ENCODE measurements around the gene CRTAP.
A peak's percentile ranks its signal among the peaks of the same experiment; 100 is the strongest.
"Not testable (repeated sequence)": the region's sequence is repeated elsewhere in the genome, so short reads cannot be mapped to it uniquely, and the experiment has no call there.

Gene CRTAP

GRCh38 chr3:33100229-33100628 is 13.6 kb upstream of the CRTAP start:
- no peak for FAIRE-seq

GRCh38 chr3:33103034-33103433 is 10.8 kb upstream of the CRTAP start:
- no peak for FAIRE-seq

- no peak for FAIRE-seq
Observed at GRCh38 chr3:33103480-33103879, 10.3 kb upstream of the CRTAP start.

GRCh38 chr3:33104803-33105202 is 9.0 kb upstream of the CRTAP start:
- no peak for FAIRE-seq

DNA sequence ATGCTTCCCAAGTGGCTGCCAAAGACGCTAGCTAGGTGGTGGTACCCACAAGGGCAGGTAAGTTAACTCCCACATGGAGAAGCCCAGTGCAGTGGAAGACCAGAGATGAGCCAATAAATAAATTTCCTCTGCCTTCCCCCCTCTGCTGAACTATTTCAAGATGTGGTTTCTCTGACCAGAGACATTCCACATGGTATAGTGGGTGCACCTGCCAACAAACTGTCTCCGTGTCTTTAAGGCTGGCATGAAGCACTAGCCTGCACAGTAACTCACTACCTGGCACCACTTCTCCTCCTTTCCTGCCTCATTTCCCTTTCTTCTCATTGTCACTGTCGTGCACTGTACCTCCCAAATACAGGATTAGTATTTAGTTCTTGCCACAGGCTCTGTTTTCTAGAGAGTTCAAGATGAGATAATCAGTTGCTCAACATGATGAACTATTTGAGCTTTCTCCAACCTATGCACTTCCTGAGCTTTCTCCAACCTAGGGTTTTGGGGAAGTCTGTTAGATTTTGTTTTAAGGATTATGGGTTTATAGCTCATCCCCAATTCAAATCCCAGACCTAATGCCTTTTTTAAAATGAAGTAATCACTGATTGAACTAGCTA is 8.4 kb upstream of the CRTAP start:
- no peak for FAIRE-seq

DNA sequence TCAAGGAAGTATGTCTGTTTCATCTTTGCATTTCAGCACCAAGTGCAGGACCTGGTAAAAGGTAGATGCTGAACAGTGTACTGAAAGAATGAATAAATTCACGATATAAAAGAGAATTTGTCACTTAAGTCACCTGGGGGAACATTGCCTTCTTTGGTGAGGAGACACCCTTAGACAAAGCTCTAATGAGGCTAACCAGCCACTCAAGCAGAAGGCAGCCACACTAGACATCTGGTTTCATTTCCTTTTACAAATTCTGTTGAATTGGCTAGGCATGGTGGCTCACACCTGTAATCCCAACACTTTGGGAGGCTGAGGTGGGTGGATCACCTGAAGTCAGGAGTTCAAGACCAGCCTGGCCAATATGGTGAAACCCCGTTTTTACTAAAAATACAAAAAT is 7.0 kb upstream of the CRTAP start:
- FAIRE-seq: not testable (repeated sequence)

- no peak for FAIRE-seq
Observed at GRCh38 chr3:33111581-33111980, 2.2 kb upstream of the CRTAP start.

- FAIRE-seq: no peak
Observed at GRCh38 chr3:33114622-33115023, 809 bp downstream of the CRTAP start.

- no peak for FAIRE-seq
Observed at GRCh38 chr3:33115024-33115768, 1.4 kb downstream of the CRTAP start.

- FAIRE-seq: no peak
Observed at GRCh38 chr3:33117461-33117860, 3.6 kb downstream of the CRTAP start.

- no peak for FAIRE-seq
Observed at GRCh38 chr3:33119891-33120290, 6.1 kb downstream of the CRTAP start.

DNA sequence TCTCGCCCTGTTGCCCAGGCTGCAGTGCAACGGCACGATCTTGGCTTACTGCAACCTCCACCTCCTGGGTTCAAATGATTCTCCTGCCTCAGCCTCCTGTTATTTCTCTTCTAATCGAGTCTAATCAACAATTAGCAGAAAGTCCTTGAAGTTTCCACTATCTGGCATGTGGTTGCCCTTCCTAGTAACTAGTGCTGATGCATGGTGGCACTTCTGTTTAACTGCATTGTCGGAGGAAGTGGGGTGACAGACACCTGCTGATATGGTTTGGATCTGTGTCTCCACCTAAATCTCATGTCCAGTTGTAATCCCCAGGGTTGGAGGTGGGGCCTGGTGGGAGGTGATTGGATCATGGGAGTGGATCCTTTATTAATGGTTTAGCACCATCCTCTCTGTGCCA is 9.2 kb downstream of the CRTAP start:
- FAIRE-seq: no peak

DNA sequence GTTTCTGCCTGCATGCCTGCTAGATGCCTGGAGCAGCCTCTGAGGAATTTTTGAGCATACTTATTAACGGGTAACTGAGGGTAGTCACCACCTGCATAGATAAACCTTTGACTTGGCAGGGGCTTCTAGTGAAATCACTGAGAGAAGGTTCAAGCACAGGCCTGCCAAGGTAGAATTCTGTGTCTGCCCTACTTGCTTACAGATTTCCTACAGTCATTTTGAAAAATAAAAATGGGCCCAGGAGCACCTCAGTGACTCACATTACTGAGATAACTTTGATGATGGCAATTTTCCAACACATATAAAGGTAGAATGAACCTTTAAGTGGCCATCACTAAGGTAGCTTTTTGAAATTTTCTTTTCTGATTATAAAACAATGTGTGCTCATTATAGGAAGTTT is 10.8 kb downstream of the CRTAP start:
- no peak for FAIRE-seq

DNA sequence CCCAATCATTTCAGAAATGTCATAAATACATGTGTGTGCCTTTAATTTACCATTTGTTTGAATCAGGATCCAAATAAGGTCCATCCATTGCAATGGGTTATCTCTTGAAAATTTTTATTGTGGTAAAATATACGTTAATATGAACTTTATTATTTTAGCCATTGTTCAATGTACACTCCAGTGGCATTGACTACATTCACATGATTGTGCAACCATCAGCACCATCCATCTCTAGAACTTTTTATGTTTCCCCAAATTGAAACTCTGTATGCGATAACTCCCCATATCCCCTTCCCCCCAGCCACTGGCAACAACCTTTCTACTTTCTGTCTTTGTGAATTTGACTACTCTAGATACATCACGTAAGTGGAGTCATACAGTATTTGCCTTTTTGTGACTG is 12.0 kb downstream of the CRTAP start:
- FAIRE-seq: no peak

- FAIRE-seq: no peak
Observed at GRCh38 chr3:33128706-33129105, 14.9 kb downstream of the CRTAP start.

- FAIRE-seq: no peak
Observed at GRCh38 chr3:33130144-33130543, 16.3 kb downstream of the CRTAP start.

- peak; percentile 10 for FAIRE-seq
Observed at GRCh38 chr3:33131331-33132018, 17.7 kb downstream of the CRTAP start.

- no peak for FAIRE-seq
Observed at GRCh38 chr3:33132019-33132360, 18.2 kb downstream of the CRTAP start.

DNA sequence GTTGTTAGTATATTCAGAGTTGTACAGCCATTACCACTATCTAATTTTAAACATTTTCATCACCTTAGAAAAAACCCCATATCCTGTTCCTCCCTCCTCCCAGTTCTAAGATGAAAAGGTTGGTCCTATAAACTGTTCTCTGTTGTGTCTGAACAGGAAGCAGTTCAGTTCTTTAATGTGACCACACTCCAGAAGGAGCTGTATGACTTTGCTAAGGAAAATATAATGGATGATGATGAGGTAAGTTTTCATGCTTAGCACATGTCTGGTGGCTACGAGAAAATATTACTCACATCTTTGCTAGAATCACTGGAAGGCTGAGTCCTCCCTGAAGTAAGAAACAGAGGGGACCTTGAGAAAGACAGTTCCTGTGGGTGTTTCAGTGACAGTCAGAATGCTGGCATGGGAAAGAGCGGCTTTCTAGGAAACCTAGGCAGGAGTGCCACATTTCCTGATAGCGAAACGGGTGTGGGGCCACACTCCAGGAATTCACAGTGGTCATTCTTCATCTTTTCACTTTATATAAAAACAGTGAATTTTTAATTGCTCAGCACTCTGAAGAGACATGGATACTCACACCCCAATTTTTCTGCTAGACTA is 20.3 kb downstream of the CRTAP start:
- no peak for FAIRE-seq

- FAIRE-seq: no peak
Observed at GRCh38 chr3:33137691-33138090, 23.9 kb downstream of the CRTAP start.

- FAIRE-seq: not testable (repeated sequence)
Observed at GRCh38 chr3:33139006-33139623, 25.3 kb downstream of the CRTAP start.

DNA sequence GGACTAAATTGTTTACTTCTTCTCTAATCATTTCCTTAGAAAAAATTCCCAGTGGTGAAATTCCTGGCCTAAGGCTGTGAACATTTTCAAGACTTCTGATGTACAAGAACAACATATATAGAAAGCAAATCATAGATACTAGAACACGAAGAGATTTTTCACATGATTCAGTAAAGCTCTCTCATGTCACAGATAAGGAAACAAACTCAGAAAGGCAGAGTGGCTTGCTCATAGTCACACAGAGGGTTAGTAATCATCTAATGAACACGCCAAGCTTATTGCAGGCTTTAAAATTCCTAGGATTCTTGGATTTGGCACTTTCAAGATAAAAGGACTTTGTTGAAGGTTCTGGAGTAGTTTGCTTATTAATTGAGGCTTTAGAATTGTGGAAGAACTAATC is 26.2 kb downstream of the CRTAP start:
- FAIRE-seq: no peak

GRCh38 chr3:33141006-33141405 is 27.2 kb downstream of the CRTAP start:
- FAIRE-seq: no peak
